Measurements from ENCODE around the gene IYD.

GRCh38 chr6:150322466-150322871 is 46.3 kb upstream of the IYD start:
- TF ChIP-seq CTCF (IDR thresholded peaks at IDR 0.05) (no peak), POLR2A (IDR thresholded peaks at IDR 0.05) (no peak), POLR2AphosphoS5 (IDR thresholded peaks at IDR 0.05) (no peak)

Measured in breast epithelium (tissue), 3 donors.